Measurements from ENCODE around the gene KRTAP10-4. TPM values are rescaled to one million over a fixed set of nuclear protein-coding genes. Genes with fewer than 3 reads are reported as not detected.

KRTAP10-4 gene
- total RNA-seq, 1 experiment from 2014 or later: not detected

DNA sequence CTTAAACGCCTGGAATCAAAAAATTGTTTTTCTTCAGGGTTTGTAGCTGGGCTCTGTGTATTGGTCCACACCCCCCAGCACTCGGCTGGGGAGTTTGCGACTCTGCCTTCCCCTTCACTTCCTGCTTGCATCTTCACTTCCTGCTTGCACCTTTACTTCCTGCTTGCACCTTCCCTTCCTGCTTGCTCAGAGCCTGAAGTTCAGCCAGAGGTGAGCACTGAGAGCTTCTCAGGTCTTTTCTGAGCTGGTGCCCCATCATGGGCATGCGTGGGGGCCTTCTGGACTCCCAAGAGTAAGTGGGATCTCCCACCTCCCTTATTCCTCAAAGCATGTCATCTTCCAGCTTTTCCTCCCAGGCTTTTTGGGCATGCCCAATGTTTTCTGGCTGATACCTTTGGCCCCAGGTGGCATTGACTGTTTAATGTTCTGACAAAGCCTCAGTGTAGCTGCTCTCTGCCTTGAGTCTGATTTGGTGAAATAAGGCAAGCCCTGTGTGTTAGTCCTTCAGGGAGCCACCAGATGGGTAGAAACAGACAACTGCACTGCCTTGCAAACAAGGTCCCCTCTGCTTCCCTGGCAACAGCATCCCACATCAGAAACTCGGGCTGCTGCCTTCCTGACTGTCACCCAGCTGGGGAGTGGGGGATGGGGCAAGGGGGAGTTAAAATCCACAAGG lies 25.7 kb upstream of the KRTAP10-4 start:
- ChIA-PET POLR2A (interaction anchor here (1.1 kb wide), 1 partner anchor 11 kb away, joined by 3 read pairs; no protein-coding TSS in a partner anchor), RAD21 (ENCODE audit: low non-redundant PET in 1 of 2, low total read pairs in 2 of 2, uncharacterized antibody in 2 of 2, unreplicated experiment in 2 of 2) (no interaction called here), CTCF (no interaction called here)
- no peaks in the 10 kb centered on the region for H3K79me2 ChIP-seq (ENCODE audit: insufficient read depth, low read length)
- no peaks in the 10 kb centered on the region for H3K36me3 ChIP-seq (ENCODE audit: control insufficient read depth in 1 of 2, insufficient read depth in 2 of 2, low read length in 2 of 2)
- DNase-seq (ENCODE audit: low read depth, low spot score) (no peak), ATAC-seq (no peak)
- no peak overlapping the region for H3K9ac ChIP-seq (ENCODE audit: low read length)
- no peak overlapping the region; the same call in 1 of the 2 replicates for H3K4me2 ChIP-seq (ENCODE audit: low read length)
- no peaks in the 10 kb centered on the region for H3K27me3 ChIP-seq (ENCODE audit: insufficient read depth, low read length)
- intact Hi-C loops (cut with micrococcal nuclease): no loop called here
- H3K9me2 ChIP-seq (ENCODE audit: insufficient read depth): no peaks in the 10 kb centered on the region
- no peak overlapping the region for H3K4me3 ChIP-seq (replicated peaks in 1 of 2; ENCODE audit: low read depth in 1 of 2, low read length in 2 of 2)
- TF ChIP-seq ELF1 (IDR thresholded peaks at IDR 0.05; ENCODE audit: borderline replicate concordance, low read depth) (no peak), POLR2A (IDR thresholded peaks at IDR 0.05; ENCODE audit: borderline replicate concordance, extremely low read depth, insufficient read depth, insufficient read length) (no peak), SRF (IDR thresholded peaks at IDR 0.05; ENCODE audit: low read depth) (no peak), EZH2 (IDR thresholded peaks at IDR 0.05) (no peak), TCF7L2 (IDR thresholded peaks at IDR 0.05; ENCODE audit: borderline replicate concordance, extremely low read depth, insufficient read depth, insufficient read length) (no peak), ZFX (IDR thresholded peaks at IDR 0.05) (no peak), SP1 (IDR thresholded peaks at IDR 0.05; ENCODE audit: low read depth) (no peak), EGR1 (IDR thresholded peaks at IDR 0.05; ENCODE audit: low read depth) (no peak), EZH2phosphoT487 (IDR thresholded peaks at IDR 0.05; ENCODE audit: borderline replicate concordance) (no peak), ZNF274 (IDR thresholded peaks at IDR 0.05; ENCODE audit: low read depth, low read length) (no peak), RAD21 (IDR thresholded peaks at IDR 0.05; ENCODE audit: low read depth) (no peak), SIN3A (IDR thresholded peaks at IDR 0.05; ENCODE audit: low read depth) (no peak), JUND (IDR thresholded peaks at IDR 0.05) (no peak), YY1 (IDR thresholded peaks at IDR 0.05; ENCODE audit: extremely low read depth, insufficient replicate concordance, low read depth, low read length) (no peak), POLR2AphosphoS5 (IDR thresholded peaks at IDR 0.05; ENCODE audit: low read depth, low read length) (no peak)
- TF ChIP-seq, protein P1, sequence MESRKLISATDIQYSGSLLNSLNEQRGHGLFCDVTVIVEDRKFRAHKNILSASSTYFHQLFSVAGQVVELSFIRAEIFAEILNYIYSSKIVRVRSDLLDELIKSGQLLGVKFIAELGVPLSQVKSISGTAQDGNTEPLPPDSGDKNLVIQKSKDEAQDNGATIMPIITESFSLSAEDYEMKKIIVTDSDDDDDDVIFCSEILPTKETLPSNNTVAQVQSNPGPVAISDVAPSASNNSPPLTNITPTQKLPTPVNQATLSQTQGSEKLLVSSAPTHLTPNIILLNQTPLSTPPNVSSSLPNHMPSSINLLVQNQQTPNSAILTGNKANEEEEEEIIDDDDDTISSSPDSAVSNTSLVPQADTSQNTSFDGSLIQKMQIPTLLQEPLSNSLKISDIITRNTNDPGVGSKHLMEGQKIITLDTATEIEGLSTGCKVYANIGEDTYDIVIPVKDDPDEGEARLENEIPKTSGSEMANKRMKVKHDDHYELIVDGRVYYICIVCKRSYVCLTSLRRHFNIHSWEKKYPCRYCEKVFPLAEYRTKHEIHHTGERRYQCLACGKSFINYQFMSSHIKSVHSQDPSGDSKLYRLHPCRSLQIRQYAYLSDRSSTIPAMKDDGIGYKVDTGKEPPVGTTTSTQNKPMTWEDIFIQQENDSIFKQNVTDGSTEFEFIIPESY (IDR thresholded peaks at IDR 0.05; ENCODE audit: extremely low read depth, insufficient replicate concordance, low read length): no peak
- TF ChIP-seq, protein P2, sequence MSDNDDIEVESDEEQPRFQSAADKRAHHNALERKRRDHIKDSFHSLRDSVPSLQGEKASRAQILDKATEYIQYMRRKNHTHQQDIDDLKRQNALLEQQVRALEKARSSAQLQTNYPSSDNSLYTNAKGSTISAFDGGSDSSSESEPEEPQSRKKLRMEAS (IDR thresholded peaks at IDR 0.05): no peak
- TF ChIP-seq, protein P3, sequence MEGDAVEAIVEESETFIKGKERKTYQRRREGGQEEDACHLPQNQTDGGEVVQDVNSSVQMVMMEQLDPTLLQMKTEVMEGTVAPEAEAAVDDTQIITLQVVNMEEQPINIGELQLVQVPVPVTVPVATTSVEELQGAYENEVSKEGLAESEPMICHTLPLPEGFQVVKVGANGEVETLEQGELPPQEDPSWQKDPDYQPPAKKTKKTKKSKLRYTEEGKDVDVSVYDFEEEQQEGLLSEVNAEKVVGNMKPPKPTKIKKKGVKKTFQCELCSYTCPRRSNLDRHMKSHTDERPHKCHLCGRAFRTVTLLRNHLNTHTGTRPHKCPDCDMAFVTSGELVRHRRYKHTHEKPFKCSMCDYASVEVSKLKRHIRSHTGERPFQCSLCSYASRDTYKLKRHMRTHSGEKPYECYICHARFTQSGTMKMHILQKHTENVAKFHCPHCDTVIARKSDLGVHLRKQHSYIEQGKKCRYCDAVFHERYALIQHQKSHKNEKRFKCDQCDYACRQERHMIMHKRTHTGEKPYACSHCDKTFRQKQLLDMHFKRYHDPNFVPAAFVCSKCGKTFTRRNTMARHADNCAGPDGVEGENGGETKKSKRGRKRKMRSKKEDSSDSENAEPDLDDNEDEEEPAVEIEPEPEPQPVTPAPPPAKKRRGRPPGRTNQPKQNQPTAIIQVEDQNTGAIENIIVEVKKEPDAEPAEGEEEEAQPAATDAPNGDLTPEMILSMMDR (IDR thresholded peaks at IDR 0.05 in 2 of 3, conservative IDR thresholded peaks at IDR 0.05 in 1 of 3; ENCODE audit: borderline replicate concordance in 1 of 3, insufficient read depth in 1 of 3, low read depth in 2 of 3, low read length in 2 of 3): no peak
- H3K4me1 ChIP-seq (ENCODE audit: control insufficient read depth in 1 of 2, insufficient read depth in 2 of 2, low read length in 2 of 2): no peaks in the 10 kb centered on the region
- no peak overlapping the region for H3K27ac ChIP-seq (ENCODE audit: low read depth, low read length)
- peaks cover 7 to 16% of the 10 kb centered on the region in 2 experiments for H3K9me3 ChIP-seq (ENCODE audit: control insufficient read depth in 1 of 2, insufficient read depth in 1 of 2, low read depth in 1 of 2, low read length in 2 of 2)
- H4K20me1 ChIP-seq (ENCODE audit: insufficient read depth): no peaks in the 10 kb centered on the region
- no peak overlapping the region for H2AFZ ChIP-seq (ENCODE audit: low read depth, low read length, poor library complexity, severe bottlenecking)
- BruUV-seq (replicated peaks): no TSS peak
